KMS-11 (cell line): ENCODE measurements around the gene FUT9.

ENCODE experiments used
- H2AFZ ChIP-seq: fragments of 200-600 bp; sonication (generic); 2 replicates; pipeline ENCODE4 v1.6.1; 2016; ENCODE audit warnings: antibody characterized with exemption, mixed run types, low read depth
- H3K27ac ChIP-seq: fragments of 200-600 bp; sonication (generic); 2 replicates; pipeline ENCODE4 v1.6.1; 2016; ENCODE audit warnings: mild to moderate bottlenecking, mixed run types
- H3K27me3 ChIP-seq: fragments of 200-600 bp; sonication (generic); 2 replicates; pipeline ENCODE4 v1.6.1; 2017; ENCODE audit warnings: mild to moderate bottlenecking, low read depth, mixed run types, moderate library complexity; ENCODE audit not compliant: insufficient read depth
- H3K36me3 ChIP-seq: fragments of 200-600 bp; sonication (generic); 2 replicates; pipeline ENCODE4 v1.6.1; 2017; ENCODE audit warnings: mild to moderate bottlenecking, mixed run types; ENCODE audit not compliant: insufficient read depth
- H3K4me1 ChIP-seq: fragments of 200-600 bp; sonication (generic); 2 replicates; pipeline ENCODE4 v1.6.1; 2016; ENCODE audit warnings: mild to moderate bottlenecking, low read depth, mixed run types; ENCODE audit not compliant: poor library complexity, severe bottlenecking
- H3K4me2 ChIP-seq: fragments of 200-600 bp; sonication (generic); 2 replicates; pipeline ENCODE4 v1.7.0; 2016; ENCODE audit warnings: mild to moderate bottlenecking, mixed run types
- H3K4me3 ChIP-seq: fragments of 200-600 bp; sonication (generic); IDR thresholded peaks from 2 replicates; pipeline ENCODE4 v1.6.1; 2017; ENCODE audit warnings: low read depth, low read length, mixed read lengths; ENCODE audit not compliant: insufficient read depth
- H3K79me2 ChIP-seq: fragments of 200-600 bp; sonication (generic); 2 replicates; pipeline ENCODE4 v1.6.1; 2016; ENCODE audit warnings: low read depth, mixed run types; ENCODE audit not compliant: insufficient read depth
- H3K9ac ChIP-seq: fragments of 200-600 bp; sonication (generic); 2 replicates; pipeline ENCODE4 v1.6.1; 2016; ENCODE audit warnings: mild to moderate bottlenecking, mixed run types
- H4K20me1 ChIP-seq: fragments of 200-600 bp; sonication (generic); 2 replicates; pipeline ENCODE4 v1.6.1; 2016; ENCODE audit warnings: mild to moderate bottlenecking, mixed run types; ENCODE audit not compliant: insufficient read depth
- TF ChIP-seq, protein P1 (sequence below): fragments of 200-600 bp; sonication (generic); conservative IDR thresholded peaks from 2 replicates; pipeline ENCODE4 v1.6.1; 2017; ENCODE audit warnings: low read depth, mild to moderate bottlenecking, antibody characterized with exemption, low read length, moderate library complexity, mixed read lengths

Gene FUT9

DNA sequence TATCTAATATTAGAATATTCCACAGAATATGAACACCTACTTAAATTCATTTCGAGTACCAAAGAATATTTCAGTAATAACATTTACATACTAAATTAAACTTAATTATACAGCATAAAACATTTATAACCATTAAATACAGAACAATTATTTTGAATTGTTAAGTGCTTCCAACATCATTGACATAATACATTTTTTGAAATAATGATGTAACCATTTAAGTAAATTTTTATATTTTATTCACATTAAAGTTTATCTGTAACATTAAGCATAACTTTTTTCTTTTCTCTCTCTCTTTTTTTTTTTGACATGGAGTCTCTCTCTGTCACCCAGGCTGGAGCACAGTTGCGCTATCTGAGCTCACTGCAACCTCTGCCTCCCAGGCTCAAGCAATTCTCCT lies 44.5 kb downstream of the FUT9 start:
- Histone ChIP-seq H3K4me1 (no peaks in the 10 kb centered on the region), H2AFZ (no peak overlapping the region), H4K20me1 (no peaks in the 10 kb centered on the region), H3K79me2 (no peaks in the 10 kb centered on the region), H3K4me2 (no peak overlapping the region), H3K9ac (no peak overlapping the region), H3K27ac (no peak overlapping the region), H3K27me3 (no peaks in the 10 kb centered on the region), H3K4me3 (no peak overlapping the region), H3K36me3 (no peaks in the 10 kb centered on the region)
- TF ChIP-seq, protein P1, sequence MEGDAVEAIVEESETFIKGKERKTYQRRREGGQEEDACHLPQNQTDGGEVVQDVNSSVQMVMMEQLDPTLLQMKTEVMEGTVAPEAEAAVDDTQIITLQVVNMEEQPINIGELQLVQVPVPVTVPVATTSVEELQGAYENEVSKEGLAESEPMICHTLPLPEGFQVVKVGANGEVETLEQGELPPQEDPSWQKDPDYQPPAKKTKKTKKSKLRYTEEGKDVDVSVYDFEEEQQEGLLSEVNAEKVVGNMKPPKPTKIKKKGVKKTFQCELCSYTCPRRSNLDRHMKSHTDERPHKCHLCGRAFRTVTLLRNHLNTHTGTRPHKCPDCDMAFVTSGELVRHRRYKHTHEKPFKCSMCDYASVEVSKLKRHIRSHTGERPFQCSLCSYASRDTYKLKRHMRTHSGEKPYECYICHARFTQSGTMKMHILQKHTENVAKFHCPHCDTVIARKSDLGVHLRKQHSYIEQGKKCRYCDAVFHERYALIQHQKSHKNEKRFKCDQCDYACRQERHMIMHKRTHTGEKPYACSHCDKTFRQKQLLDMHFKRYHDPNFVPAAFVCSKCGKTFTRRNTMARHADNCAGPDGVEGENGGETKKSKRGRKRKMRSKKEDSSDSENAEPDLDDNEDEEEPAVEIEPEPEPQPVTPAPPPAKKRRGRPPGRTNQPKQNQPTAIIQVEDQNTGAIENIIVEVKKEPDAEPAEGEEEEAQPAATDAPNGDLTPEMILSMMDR, result no peak

DNA sequence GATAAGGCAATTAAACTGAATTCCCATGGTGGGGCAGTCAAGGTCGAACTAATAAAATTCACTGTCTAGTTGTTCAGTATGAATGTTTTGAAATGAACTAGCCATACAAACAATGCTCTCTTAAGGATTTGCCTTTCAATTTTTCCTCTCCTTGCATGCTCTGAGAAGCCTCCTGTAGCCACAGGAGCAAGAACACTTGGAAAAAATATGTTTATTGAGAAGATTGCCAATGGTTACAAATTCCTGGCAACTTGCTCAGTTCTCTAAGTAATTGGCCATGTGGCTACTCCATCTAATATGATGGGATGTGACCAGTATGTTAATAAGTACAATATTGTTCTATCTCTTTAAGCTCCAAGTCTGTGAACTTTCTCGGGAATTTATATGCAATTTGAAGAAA lies 49.4 kb downstream of the FUT9 start:
- Histone ChIP-seq H3K4me2 (no peak overlapping the region), H3K79me2 (no peaks in the 10 kb centered on the region)
- TF ChIP-seq, protein P1, result no peak

DNA sequence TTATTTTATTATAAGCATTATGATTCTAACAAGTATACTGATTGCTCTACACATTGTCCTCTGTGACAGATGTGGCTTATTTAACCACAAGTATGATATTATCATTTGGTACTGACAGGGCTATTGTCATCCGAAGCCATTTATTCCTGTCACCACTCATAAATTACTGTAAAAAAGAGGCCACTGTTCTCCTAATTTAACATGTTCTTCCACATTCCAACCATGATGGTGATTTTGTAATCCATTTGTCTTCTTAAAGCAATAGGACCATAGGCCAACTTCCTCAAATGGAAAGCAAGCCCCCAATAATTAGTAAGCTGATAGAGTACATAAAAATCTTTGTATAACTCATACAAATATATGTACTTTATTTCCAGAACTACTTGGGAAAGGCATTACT lies 50.6 kb downstream of the FUT9 start:
- H3K4me1 ChIP-seq, result no peaks in the 10 kb centered on the region
- H2AFZ ChIP-seq, result no peak overlapping the region
- no peak overlapping the region for H3K4me2 ChIP-seq
- no peaks in the 10 kb centered on the region for H3K36me3 ChIP-seq
- TF ChIP-seq, protein P1, result no peak
- H3K4me3 ChIP-seq, result no peak overlapping the region
- no peak overlapping the region for H3K9ac ChIP-seq
- H4K20me1 ChIP-seq, result no peaks in the 10 kb centered on the region
- H3K27me3 ChIP-seq, result no peaks in the 10 kb centered on the region
- H3K27ac ChIP-seq, result no peak overlapping the region
- no peaks in the 10 kb centered on the region for H3K79me2 ChIP-seq

More for the DNA sequence above, 49.4 kb downstream of the FUT9 start:
- Histone ChIP-seq H3K27ac (no peak overlapping the region), H3K27me3 (no peaks in the 10 kb centered on the region), H2AFZ (no peak overlapping the region), H3K4me1 (no peaks in the 10 kb centered on the region), H3K36me3 (no peaks in the 10 kb centered on the region), H3K4me3 (no peak overlapping the region), H3K9ac (no peak overlapping the region), H4K20me1 (no peaks in the 10 kb centered on the region)

DNA sequence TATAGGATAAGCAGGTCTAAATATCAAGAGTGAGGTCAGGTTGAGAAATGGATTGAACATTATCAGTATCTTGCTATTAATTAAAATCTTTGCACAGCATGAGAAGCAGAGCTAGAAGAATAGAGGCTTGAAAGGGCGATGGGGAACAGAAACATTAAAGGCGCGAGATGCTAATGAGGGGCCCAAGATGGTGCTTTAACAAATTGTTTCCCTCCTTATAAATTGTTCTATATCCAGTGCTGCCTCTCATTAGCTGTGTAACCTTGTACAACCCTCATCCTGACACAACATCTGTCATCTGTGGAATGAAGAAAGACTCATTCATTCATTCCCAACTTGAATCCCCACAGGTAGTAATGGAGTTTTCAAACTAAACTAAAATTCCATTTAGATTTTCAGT lies 57.8 kb downstream of the FUT9 start:
- Histone ChIP-seq H3K27me3 (no peaks in the 10 kb centered on the region), H2AFZ (no peak overlapping the region), H3K4me2 (no peak overlapping the region), H3K4me3 (no peak overlapping the region), H3K9ac (no peak overlapping the region), H3K4me1 (no peaks in the 10 kb centered on the region), H3K79me2 (no peaks in the 10 kb centered on the region), H3K36me3 (no peaks in the 10 kb centered on the region), H4K20me1 (no peaks in the 10 kb centered on the region), H3K27ac (no peak overlapping the region)
- TF ChIP-seq, protein P1, result no peak
